ENCODE data around the gene RPS3.

The RPS3 gene

DNA sequence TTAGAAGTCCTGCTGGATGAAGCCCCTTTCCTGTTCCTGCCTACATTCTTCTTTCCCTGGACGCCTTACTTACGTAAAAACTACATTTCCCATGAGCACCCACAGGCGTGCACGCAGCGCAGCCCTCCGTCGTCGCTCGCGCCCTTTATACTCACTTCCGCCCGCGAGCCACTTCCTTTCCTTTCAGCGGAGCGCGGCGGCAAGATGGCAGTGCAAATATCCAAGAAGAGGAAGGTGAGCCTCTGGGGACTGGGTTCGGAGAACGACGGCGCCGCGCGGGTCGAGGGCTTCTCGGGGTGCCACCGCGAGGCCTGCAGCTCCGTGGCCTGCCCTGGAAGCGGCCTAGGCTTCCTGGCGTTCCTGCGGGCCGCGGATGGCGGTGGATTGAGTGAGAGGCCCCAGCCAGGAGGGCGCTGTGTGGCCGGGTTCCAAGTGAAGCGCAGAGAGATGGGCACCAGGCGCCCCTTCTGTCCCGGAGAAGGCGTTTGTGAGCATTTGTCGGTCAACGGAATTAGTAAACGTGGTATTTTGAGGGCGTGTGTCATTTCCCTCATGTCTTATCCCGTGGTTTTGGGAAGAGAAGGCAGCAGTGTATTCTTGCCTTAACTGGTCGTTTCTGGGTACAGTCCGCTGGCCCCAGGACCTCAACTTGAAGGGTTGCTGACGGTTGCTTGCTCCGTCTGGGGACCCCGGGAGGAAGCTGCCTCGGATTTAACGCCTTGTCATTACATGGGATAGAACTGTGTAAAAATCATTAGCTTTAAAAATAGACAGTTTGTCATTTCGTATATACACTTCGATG lies at the start of gene RPS3:
RPS3 (plus strand) TSS at position 175 of the 802 bp plus-strand sequence; CDS start at position 205, 30 bp downstream.
- TF ChIP-seq CTCF (IDR thresholded peaks at IDR 0.05; ENCODE audit: extremely low read depth, missing control alignments): peak; percentile 3
- DNase-seq (ENCODE audit: low spot score): peak; percentile 93

DNA sequence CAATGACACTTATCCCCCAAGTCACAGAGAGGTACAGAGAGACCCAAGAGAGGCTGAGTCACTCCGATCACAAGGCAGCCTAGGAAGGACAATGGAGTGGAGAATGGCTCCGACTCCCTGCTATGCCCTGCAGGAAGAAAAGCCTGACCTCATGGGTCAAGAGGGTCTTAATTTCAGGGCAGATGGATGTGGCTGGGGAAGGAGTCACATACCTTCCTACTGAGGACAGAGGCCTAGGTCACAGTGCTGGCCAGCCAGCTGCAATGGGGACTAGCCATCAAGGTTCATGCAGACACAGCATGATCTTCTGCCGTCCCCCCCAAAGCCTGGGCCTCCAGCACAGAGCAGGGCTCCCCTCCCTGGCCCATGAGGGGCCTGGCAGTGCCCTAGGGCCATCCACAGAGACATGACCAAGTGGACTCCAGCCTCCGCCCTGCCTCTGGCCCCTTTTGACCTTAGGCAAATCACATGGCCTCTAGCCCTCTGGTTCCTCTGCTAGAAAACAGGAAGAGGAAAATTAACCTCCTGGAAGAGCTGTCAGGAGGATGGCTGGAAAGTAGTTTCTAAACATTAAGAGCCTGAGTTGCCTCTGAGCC lies 49.7 kb upstream of the RPS3 start:
- TF ChIP-seq CTCF (IDR thresholded peaks at IDR 0.05; ENCODE audit: extremely low read depth, missing control alignments): no peak
- DNase-seq (ENCODE audit: low spot score): no peak

DNA sequence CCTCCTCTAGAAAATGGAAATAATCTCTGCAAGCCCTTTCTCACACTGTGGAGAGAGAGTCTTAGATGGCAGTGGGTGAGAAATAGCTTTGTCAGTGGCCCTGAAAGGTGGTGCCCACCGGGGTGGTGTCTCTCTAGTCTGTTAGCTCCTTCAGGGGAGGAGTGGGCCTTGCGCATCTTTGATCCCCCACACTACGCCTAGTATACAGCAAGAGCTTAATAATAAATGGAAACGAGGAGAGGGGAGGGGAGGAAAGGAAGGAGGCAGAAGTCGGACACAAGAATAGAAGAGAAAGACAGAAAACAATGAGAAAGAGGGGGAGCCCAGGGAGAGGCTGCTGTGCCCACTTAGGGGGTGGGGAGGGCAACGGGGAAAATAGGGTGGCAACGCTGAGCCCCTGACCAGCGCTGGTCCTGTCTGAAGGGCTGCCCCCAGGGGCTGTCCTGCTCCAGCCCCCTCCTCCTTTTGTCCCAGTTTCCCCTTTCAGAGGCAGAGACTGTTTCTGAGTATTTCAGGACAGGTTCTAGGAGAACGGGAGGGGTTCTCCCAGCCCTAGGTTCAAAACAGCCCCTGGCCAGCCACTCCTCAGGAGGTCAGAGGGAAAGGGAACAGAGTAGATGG lies 49.1 kb upstream of the RPS3 start:
- TF ChIP-seq CTCF (IDR thresholded peaks at IDR 0.05; ENCODE audit: extremely low read depth, missing control alignments): no peak
- no peak for DNase-seq (ENCODE audit: low spot score)

DNA sequence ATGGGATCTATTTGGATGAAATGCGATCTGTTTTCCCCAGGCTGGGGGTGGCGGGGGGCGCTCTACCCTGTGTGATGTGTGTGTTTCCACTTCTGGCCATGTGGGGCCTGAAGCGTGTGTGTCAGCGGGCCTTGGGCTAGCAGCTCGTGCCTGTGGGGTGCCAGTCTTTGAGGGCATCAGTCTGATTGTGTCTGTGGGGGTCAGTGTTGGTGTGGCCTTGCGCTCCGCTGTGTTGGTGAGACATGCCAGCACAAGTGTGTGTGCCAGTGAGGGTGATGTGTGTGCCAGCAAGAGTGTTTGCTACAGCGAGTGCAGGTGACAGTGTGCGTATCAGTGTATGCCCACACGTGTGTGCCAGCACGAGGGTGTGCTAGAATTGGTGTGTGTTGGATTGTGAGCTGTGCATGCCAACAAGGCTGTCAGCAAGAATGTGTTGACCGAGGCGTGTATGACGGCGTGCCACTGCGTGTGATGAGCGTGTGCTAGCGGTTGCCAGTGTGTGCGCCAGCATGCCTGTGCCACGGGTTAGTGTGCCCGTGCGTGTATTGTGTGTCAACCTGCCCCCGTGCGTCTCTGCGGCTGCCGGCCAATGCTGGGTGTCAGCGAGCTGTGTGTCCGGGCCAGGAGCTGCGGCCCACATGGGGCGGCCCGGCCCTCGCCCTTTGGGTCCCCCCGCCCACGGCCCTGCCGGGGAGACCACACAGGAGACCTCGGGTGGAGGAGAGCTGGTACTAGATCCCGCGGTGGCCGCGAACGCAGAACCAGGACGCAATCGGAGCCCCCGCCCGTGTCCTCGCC lies 48.4 kb upstream of the RPS3 start:
- peak; percentile 53 for DNase-seq (ENCODE audit: low spot score)
- no peak for TF ChIP-seq CTCF (IDR thresholded peaks at IDR 0.05; ENCODE audit: extremely low read depth, missing control alignments)

GRCh38 chr11:75351541-75351790 lies 47.9 kb upstream of the RPS3 start, which contains the start of gene ARRB1:
TSS of gene ARRB1 (minus strand) at chr11:75351661. CDS start at chr11:75351607, 54 bp downstream.
- TF ChIP-seq CTCF (IDR thresholded peaks at IDR 0.05; ENCODE audit: extremely low read depth, missing control alignments): no peak
- DNase-seq (ENCODE audit: low spot score): peak; percentile 73

- TF ChIP-seq CTCF (IDR thresholded peaks at IDR 0.05; ENCODE audit: extremely low read depth, missing control alignments): no peak
- DNase-seq (ENCODE audit: low spot score): peak; percentile 71
Observed at GRCh38 chr11:75351791-75352587, 47.3 kb upstream of the RPS3 start.
